ENCODE results near the gene TTC17.

DNA sequence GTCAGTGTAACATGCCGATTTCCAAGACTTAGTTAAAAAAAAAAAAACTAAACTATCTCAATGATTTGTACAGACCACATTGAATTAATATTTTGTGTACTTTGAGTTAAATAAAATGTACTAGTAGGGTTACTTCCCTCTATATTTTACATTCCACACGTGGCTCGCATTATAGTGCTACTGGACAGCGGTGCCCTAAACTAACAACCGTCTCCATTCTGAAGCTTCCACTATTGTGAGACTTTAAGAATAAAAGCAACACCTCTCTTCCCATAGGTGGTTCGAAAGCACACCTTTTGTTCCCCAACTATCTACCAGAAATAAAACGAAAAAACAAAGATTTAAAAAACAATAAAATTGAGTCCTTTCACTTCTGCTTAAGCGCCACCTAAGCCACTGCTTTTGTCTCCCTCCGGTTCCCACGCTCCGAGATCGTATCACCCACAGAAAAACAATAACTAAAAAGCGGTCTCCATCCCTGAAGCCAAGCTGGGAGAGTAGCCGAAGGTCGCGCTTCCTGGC lies 380 bp upstream of the TTC17 start:
- TF ChIP-seq, protein P1, sequence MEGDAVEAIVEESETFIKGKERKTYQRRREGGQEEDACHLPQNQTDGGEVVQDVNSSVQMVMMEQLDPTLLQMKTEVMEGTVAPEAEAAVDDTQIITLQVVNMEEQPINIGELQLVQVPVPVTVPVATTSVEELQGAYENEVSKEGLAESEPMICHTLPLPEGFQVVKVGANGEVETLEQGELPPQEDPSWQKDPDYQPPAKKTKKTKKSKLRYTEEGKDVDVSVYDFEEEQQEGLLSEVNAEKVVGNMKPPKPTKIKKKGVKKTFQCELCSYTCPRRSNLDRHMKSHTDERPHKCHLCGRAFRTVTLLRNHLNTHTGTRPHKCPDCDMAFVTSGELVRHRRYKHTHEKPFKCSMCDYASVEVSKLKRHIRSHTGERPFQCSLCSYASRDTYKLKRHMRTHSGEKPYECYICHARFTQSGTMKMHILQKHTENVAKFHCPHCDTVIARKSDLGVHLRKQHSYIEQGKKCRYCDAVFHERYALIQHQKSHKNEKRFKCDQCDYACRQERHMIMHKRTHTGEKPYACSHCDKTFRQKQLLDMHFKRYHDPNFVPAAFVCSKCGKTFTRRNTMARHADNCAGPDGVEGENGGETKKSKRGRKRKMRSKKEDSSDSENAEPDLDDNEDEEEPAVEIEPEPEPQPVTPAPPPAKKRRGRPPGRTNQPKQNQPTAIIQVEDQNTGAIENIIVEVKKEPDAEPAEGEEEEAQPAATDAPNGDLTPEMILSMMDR (conservative IDR thresholded peaks at IDR 0.05; ENCODE audit: low read depth, low read length), result no peak
- no peak for TF ChIP-seq EZH2phosphoT487 (IDR thresholded peaks at IDR 0.05; ENCODE audit: borderline replicate concordance, low read length)

All from PC-3 (cell line).